ENCODE measurements around the gene DYNC1H1. TPM values are rescaled to one million over a fixed set of nuclear protein-coding genes. Genes with fewer than 3 reads are reported as not detected.

The DYNC1H1 gene
- total RNA-seq, 1 donor from 2014 or later = 591 TPM

DNA sequence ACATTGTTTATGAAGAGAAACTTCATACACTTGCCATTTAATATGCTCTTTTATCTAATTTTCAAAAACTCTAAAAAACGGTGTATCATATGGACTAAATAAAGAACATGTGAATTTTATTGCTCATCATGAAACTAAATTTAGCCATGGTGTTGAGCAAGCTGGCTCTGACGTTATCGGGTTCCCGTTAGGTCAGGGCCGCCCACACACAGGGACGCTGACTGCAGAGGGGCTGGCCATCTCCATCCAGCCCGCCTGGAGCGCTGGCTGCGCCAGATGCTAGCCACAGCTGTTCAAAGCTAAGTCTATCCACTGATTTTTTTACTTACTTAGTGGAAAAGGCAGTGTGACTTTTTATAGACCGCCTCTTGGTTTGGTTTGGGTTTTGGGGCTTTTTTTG, 36.5 kb upstream of the DYNC1H1 start:
- H3K27me3 Mint-ChIP-seq (ENCODE audit: low read depth, unreplicated experiment) = no peaks in the 10 kb centered on the region
- no peaks in the 10 kb centered on the region for H3K79me2 ChIP-seq (ENCODE audit: insufficient read depth, low read length)
- H3K27ac Mint-ChIP-seq (ENCODE audit: unreplicated experiment) = no peak overlapping the region
- no peak overlapping the region for H2AFZ ChIP-seq (ENCODE audit: low read depth, low read length)
- no peaks in the 10 kb centered on the region for H3K9me3 ChIP-seq (ENCODE audit: insufficient read depth, low read depth, low read length)
- peak overlapping the region; percentile 7 for H3K9ac ChIP-seq (ENCODE audit: low read length)
- TF ChIP-seq, protein P1, sequence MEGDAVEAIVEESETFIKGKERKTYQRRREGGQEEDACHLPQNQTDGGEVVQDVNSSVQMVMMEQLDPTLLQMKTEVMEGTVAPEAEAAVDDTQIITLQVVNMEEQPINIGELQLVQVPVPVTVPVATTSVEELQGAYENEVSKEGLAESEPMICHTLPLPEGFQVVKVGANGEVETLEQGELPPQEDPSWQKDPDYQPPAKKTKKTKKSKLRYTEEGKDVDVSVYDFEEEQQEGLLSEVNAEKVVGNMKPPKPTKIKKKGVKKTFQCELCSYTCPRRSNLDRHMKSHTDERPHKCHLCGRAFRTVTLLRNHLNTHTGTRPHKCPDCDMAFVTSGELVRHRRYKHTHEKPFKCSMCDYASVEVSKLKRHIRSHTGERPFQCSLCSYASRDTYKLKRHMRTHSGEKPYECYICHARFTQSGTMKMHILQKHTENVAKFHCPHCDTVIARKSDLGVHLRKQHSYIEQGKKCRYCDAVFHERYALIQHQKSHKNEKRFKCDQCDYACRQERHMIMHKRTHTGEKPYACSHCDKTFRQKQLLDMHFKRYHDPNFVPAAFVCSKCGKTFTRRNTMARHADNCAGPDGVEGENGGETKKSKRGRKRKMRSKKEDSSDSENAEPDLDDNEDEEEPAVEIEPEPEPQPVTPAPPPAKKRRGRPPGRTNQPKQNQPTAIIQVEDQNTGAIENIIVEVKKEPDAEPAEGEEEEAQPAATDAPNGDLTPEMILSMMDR (IDR thresholded peaks at IDR 0.05; ENCODE audit: insufficient read depth, low read depth, low read length) = no peak
- TF ChIP-seq EZH2 (IDR thresholded peaks at IDR 0.05; ENCODE audit: insufficient read depth, low read length) = no peak
- DNase-seq (ENCODE audit: low read depth) = peak; percentile 90
- H3K4me1 Mint-ChIP-seq (ENCODE audit: low read depth, unreplicated experiment) = no peaks in the 10 kb centered on the region
- no peaks in the 10 kb centered on the region for H4K20me1 ChIP-seq (ENCODE audit: insufficient read depth, low read length)
- no peaks in the 10 kb centered on the region for H3K9me3 Mint-ChIP-seq (ENCODE audit: unreplicated experiment)
- no peak overlapping the region for H3K4me2 ChIP-seq (ENCODE audit: low read length)
- H3K4me3 ChIP-seq (ENCODE audit: insufficient read depth, low read depth, low read length) = no peak overlapping the region
- H3K27me3 ChIP-seq (ENCODE audit: insufficient read depth, low read length) = no peaks in the 10 kb centered on the region
- peak overlapping the region; percentile 59 for H3K27ac ChIP-seq (ENCODE audit: low read depth, low read length)
- peaks cover 3% of the 10 kb centered on the region for H3K36me3 ChIP-seq (ENCODE audit: insufficient read depth, low read length)
- H3K4me1 ChIP-seq (ENCODE audit: insufficient read depth, low read length) = peaks cover 5% of the 10 kb centered on the region
- H3K4me3 Mint-ChIP-seq (ENCODE audit: unreplicated experiment) = no peak overlapping the region
- peaks cover 6% of the 10 kb centered on the region for H3K36me3 Mint-ChIP-seq (ENCODE audit: low read depth, unreplicated experiment)
- peak; percentile 32 for FAIRE-seq

DNA sequence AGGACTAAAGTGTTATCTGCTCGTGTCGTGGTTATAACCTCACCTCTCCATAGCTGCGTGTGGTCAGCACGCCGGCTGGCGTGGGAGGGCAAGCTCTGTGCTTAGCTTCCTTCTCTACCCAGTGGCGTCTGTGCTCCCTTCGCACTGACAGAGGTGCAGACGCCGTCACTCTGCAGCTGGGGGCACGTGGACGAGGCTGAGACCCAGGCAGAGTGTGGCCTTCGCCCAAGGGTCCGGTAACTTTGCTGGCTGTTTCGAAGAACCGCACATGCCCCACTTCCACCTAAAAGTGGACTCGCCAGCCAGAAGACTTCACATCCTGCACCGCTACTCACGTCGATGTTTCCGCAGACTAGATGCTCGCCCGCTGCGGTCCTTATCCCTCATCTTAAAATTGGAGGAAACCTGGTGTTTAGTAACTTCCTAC, 35.9 kb upstream of the DYNC1H1 start:
- no peaks in the 10 kb centered on the region for H3K9me3 ChIP-seq (ENCODE audit: insufficient read depth, low read depth, low read length)
- no peak overlapping the region for H3K4me3 ChIP-seq (ENCODE audit: insufficient read depth, low read depth, low read length)
- H2AFZ ChIP-seq (ENCODE audit: low read depth, low read length) = no peak overlapping the region
- H3K4me3 Mint-ChIP-seq (ENCODE audit: unreplicated experiment) = no peak overlapping the region
- H3K9me3 Mint-ChIP-seq (ENCODE audit: unreplicated experiment) = no peaks in the 10 kb centered on the region
- no peak overlapping the region for H3K27ac ChIP-seq (ENCODE audit: low read depth, low read length)
- no peaks in the 10 kb centered on the region for H3K79me2 ChIP-seq (ENCODE audit: insufficient read depth, low read length)
- TF ChIP-seq, protein P1 (IDR thresholded peaks at IDR 0.05; ENCODE audit: insufficient read depth, low read depth, low read length) = no peak
- TF ChIP-seq EZH2 (IDR thresholded peaks at IDR 0.05; ENCODE audit: insufficient read depth, low read length) = no peak
- no peak overlapping the region for H3K4me2 ChIP-seq (ENCODE audit: low read length)
- H4K20me1 ChIP-seq (ENCODE audit: insufficient read depth, low read length) = no peaks in the 10 kb centered on the region
- no peak overlapping the region for H3K27ac Mint-ChIP-seq (ENCODE audit: unreplicated experiment)
- H3K9ac ChIP-seq (ENCODE audit: low read length) = no peak overlapping the region
- H3K36me3 Mint-ChIP-seq (ENCODE audit: low read depth, unreplicated experiment) = peaks cover 6% of the 10 kb centered on the region
- H3K36me3 ChIP-seq (ENCODE audit: insufficient read depth, low read length) = peaks cover 3% of the 10 kb centered on the region
- FAIRE-seq = no peak
- no peaks in the 10 kb centered on the region for H3K4me1 Mint-ChIP-seq (ENCODE audit: low read depth, unreplicated experiment)
- H3K27me3 Mint-ChIP-seq (ENCODE audit: low read depth, unreplicated experiment) = no peaks in the 10 kb centered on the region
- peaks cover 5% of the 10 kb centered on the region for H3K4me1 ChIP-seq (ENCODE audit: insufficient read depth, low read length)
- DNase-seq (ENCODE audit: low read depth) = no peak
- H3K27me3 ChIP-seq (ENCODE audit: insufficient read depth, low read length) = no peaks in the 10 kb centered on the region

DNA sequence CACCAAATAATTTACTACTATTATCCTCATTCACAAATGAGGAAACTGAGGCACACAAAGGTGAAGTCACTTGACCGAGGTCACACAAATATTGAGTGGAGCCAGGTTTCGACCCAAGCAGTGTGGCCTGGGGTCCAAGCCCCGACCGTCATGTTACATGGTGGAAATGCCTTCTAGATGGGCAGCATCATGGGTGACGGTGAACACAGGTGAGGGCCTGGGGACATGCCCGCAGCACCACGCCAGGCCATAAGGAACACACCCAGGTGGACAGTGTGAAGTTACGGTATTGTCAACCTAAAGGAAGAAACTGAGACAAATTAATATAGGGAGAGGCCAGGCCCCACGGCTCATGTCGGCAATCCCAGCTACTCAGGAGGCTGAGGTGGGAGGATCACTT, 35.3 kb upstream of the DYNC1H1 start:
- Histone ChIP-seq H3K4me3 (ENCODE audit: insufficient read depth, low read depth, low read length) (no peak overlapping the region), H3K9me3 (ENCODE audit: insufficient read depth, low read depth, low read length) (no peaks in the 10 kb centered on the region), H3K27me3 (ENCODE audit: insufficient read depth, low read length) (no peaks in the 10 kb centered on the region), H3K4me1 (ENCODE audit: insufficient read depth, low read length) (peaks cover 5% of the 10 kb centered on the region), H3K36me3 (ENCODE audit: insufficient read depth, low read length) (peaks cover 3% of the 10 kb centered on the region), H2AFZ (ENCODE audit: low read depth, low read length) (no peak overlapping the region), H3K4me2 (ENCODE audit: low read length) (no peak overlapping the region), H3K27ac (ENCODE audit: low read depth, low read length) (no peak overlapping the region), H3K79me2 (ENCODE audit: insufficient read depth, low read length) (no peaks in the 10 kb centered on the region), H3K9ac (ENCODE audit: low read length) (no peak overlapping the region), H4K20me1 (ENCODE audit: insufficient read depth, low read length) (no peaks in the 10 kb centered on the region)
- Mint-ChIP-seq H3K27me3 (ENCODE audit: low read depth, unreplicated experiment) (peaks cover 5% of the 10 kb centered on the region), H3K9me3 (ENCODE audit: unreplicated experiment) (no peaks in the 10 kb centered on the region), H3K4me1 (ENCODE audit: low read depth, unreplicated experiment) (no peaks in the 10 kb centered on the region), H3K36me3 (ENCODE audit: low read depth, unreplicated experiment) (peaks cover 6% of the 10 kb centered on the region), H3K27ac (ENCODE audit: unreplicated experiment) (no peak overlapping the region), H3K4me3 (ENCODE audit: unreplicated experiment) (no peak overlapping the region)
- TF ChIP-seq EZH2 (IDR thresholded peaks at IDR 0.05; ENCODE audit: insufficient read depth, low read length) = no peak
- TF ChIP-seq, protein P1 (IDR thresholded peaks at IDR 0.05; ENCODE audit: insufficient read depth, low read depth, low read length) = no peak
- FAIRE-seq (no peak), DNase-seq (ENCODE audit: low read depth) (no peak)

Measured in astrocyte (in vitro differentiated cells and primary cell).